ENCODE results near the gene PSMD1. TPM values are rescaled to one million over a fixed set of nuclear protein-coding genes. Genes with fewer than 3 reads are reported as not detected.
A peak's percentile ranks its signal among the peaks of the same experiment; 100 is the strongest.

PSMD1 gene
- total RNA-seq, 4 donors from 2014 or later: 51.5 to 116 (median 67.9) TPM

DNA sequence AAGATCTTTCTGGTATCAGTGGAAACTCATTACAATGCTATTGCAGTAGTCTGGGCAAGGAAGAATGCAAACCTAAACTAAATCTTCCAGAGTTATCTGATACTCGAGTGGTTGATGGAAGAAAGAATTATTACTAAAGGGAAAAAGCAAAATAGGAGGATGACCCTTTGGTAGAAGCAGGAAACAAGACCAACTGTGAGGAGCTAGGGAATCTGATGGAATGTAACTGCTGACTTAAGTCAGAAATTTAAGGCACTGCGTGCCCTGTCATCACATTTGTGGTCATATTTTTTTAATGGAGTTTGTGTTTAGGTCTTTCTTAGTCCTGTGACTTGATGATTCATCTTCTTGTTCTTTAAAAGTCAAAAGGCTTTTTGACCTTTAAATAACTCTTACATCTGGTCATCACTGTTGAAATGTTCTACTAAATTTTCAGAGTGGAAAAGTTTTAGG lies 105.2 kb downstream of the PSMD1 start:
- WGBS, 2 donors: 46 to 51% methylated on average over 2 of the region's 2 CpGs
- intact Hi-C loops (cut with DNase I): no loop called here
- TF ChIP-seq CTCF (IDR thresholded peaks at IDR 0.05) (no peak), POLR2A (IDR thresholded peaks at IDR 0.05) (no peak)
- DNase-seq: no peak
- H3K27ac ChIP-seq: peak overlapping the region in 3 of 4 donors; percentile 53 to 67 (median 62)
- H3K4me1 ChIP-seq: peaks cover 0 to 27% (median 0%) of the 10 kb centered on the region in 3 donors
- H3K9me3 ChIP-seq: no peaks in the 10 kb centered on the region
- no peaks in the 10 kb centered on the region for H3K27me3 ChIP-seq
- no peak overlapping the region for H3K4me3 ChIP-seq
- peaks cover 0 to 82% (median 13%) of the 10 kb centered on the region in 3 donors for H3K36me3 ChIP-seq

- intact Hi-C loops (cut with DNase I): no loop called here
- 85 to 88% methylated on average over 3 of the region's 3 CpGs for WGBS, 2 donors
- Histone ChIP-seq H3K27ac (peak overlapping the region in 1 of 4 donors; percentile 62), H3K4me1 (peaks cover 0 to 27% (median 0%) of the 10 kb centered on the region in 3 donors), H3K27me3 (no peaks in the 10 kb centered on the region), H3K9me3 (no peaks in the 10 kb centered on the region), H3K4me3 (no peak overlapping the region), H3K36me3 (peaks cover 0 to 85% (median 15%) of the 10 kb centered on the region in 3 donors)
- DNase-seq: no peak
- TF ChIP-seq CTCF (IDR thresholded peaks at IDR 0.05) (no peak), POLR2A (IDR thresholded peaks at IDR 0.05) (no peak)
These were observed 106.3 kb downstream of the PSMD1 start for GRCh38 chr2:231163011-231163410.

DNA sequence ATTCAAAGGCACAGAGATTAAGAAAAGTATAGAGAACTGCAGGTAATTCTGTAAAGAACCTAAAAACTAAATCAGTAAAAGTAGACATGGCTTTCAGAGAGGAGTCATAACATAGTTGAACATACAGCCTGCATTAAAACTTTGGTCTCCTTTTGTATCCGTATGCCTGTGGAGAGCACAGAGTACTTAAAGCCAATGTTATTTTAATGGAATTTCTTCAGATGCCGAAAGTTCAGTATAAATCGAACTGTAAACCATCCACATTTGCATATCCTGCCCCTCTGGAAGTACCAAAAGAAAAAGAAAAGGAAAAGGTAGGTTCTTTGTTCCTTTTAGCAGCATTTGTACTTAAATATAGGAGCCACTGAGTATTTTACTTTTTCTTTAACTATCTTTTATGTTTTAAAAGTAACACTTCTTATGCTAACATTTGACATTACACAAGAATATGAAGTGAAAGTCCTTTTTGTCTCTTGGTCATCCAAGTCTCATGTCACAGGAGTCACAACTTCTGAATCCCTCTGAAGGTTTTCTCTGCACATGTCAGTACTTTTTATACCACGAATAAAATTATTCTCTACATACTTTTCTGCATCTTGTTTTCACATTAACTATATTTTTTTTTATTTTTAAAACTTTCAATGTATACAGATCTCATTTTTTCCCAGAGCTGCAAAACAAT lies 106.9 kb downstream of the PSMD1 start:
- peaks cover 0 to 27% (median 0%) of the 10 kb centered on the region in 3 donors for H3K4me1 ChIP-seq
- no peak for DNase-seq
- H3K27ac ChIP-seq: peak overlapping the region in 1 of 4 donors; percentile 62
- H3K27me3 ChIP-seq: no peaks in the 10 kb centered on the region
- WGBS, 2 donors: 87 to 92% methylated on average over 4 of the region's 4 CpGs
- H3K4me3 ChIP-seq: no peak overlapping the region
- peaks cover 0 to 87% (median 15%) of the 10 kb centered on the region in 3 donors for H3K36me3 ChIP-seq
- TF ChIP-seq CTCF (IDR thresholded peaks at IDR 0.05) (no peak), POLR2A (IDR thresholded peaks at IDR 0.05) (no peak)
- no peaks in the 10 kb centered on the region for H3K9me3 ChIP-seq
- intact Hi-C loops (cut with DNase I): no loop called here

DNA sequence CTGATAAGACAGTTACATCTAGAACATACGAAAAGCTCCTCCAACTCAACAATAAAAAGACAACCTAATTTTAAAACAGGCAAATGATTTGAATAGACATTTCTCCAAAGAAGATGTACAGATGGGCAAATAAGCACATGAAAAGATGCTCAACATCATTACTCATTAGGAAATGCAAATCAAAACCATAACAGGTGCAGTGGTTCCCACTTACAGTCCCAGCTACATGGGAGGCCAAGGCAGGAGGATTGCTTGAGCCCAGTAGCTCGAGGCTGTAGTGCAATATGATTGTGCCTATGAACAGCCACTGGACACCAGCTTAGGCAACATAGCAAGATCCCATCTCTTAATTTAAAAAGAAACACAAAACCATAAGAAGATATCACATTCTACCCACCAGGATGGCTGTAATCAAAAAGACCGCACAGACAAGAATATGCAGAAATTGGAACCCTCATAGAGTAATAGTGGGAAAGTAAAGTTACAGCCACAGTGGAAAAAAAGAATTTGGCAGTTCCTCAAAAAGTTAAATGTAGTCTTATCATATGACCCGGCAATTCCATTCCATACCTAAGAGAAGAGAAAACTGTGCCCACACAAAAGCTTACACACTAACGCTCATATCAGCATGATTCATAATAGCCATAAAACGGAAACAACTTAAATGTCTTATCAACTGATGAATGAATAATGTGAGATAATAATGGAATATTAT lies 111.2 kb downstream of the PSMD1 start:
- intact Hi-C loops (cut with DNase I): no loop called here
- no peak overlapping the region for H3K27ac ChIP-seq
- no peaks in the 10 kb centered on the region for H3K27me3 ChIP-seq
- DNase-seq: no peak
- H3K4me3 ChIP-seq: no peak overlapping the region
- peaks cover 0 to 100% (median 15%) of the 10 kb centered on the region in 3 donors for H3K36me3 ChIP-seq
- H3K9me3 ChIP-seq: no peaks in the 10 kb centered on the region
- TF ChIP-seq POLR2A (IDR thresholded peaks at IDR 0.05): no peak
- no peak for TF ChIP-seq CTCF (IDR thresholded peaks at IDR 0.05)
- WGBS, 2 donors: 76 to 85% methylated on average over 6 of the region's 6 CpGs
- H3K4me1 ChIP-seq: peaks cover 0 to 3% (median 0%) of the 10 kb centered on the region in 3 donors

Measured in esophagus squamous epithelium (tissue), 5 donors.